Measurements from ENCODE around the gene PEAK1.
"Not testable (repeated sequence)": the region's sequence is repeated elsewhere in the genome, so short reads cannot be mapped to it uniquely, and the experiment has no call there.

PEAK1 gene

GRCh38 chr15:77276943-77277342, 143.0 kb downstream of the PEAK1 start:
- no peak for TF ChIP-seq CTCF (IDR thresholded peaks at IDR 0.05; ENCODE audit: low read depth, low read length, missing control alignments)
- no peak for DNase-seq (ENCODE audit: extremely low read depth, low read depth)
- no peak overlapping the region for H3K4me3 ChIP-seq (replicated peaks; ENCODE audit: low read depth, low read length)

- TF ChIP-seq CTCF (IDR thresholded peaks at IDR 0.05; ENCODE audit: low read depth, low read length, missing control alignments): no peak
- no peak for DNase-seq (ENCODE audit: extremely low read depth, low read depth)
- H3K4me3 ChIP-seq (replicated peaks; ENCODE audit: low read depth, low read length): no peak overlapping the region
These were observed 143.8 kb downstream of the PEAK1 start for GRCh38 chr15:77276096-77276495.

GRCh38 chr15:77273136-77273535, 146.8 kb downstream of the PEAK1 start:
- DNase-seq (ENCODE audit: extremely low read depth, low read depth): not testable (repeated sequence)

DNA sequence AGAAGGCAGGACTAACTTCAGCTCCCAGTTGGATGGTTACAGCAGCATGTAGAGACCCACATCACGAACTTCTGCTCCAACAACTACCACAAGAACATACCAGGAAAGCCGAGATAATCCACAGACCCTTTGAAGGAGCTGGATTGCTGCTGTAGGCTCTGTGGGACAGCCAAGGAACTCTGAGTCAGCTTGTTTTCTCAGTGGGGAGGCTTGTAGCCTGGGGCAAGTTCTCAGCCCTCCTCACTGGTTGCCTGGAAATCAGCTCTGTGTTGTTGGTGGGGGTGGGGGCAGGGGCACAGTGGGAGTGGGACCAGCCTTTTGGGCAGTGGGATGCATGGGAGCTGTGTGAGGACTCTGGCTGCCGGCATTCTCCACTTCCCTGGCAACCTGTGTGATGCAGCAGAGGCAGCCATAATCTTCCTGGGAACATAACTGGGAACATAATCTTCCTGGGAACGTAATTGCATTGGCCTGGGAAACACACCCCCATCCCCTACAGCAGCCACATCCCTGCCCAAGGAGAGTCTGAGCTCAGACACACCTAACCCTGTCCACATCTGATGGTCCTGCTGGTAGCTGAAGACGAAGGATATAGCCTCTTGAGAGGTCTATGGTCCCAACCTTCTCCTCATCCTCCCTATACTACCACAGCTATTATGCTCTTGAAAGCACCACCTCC, 153.1 kb downstream of the PEAK1 start:
- no peak for TF ChIP-seq CTCF (IDR thresholded peaks at IDR 0.05; ENCODE audit: low read depth, low read length, missing control alignments)
- no peak overlapping the region for H3K4me3 ChIP-seq (replicated peaks; ENCODE audit: low read depth, low read length)
- no peak for DNase-seq (ENCODE audit: extremely low read depth, low read depth)

More at GRCh38 chr15:77273136-77273535, 146.8 kb downstream of the PEAK1 start:
- H3K4me3 ChIP-seq (replicated peaks; ENCODE audit: low read depth, low read length): not testable (repeated sequence)

GRCh38 chr15:77255385-77255784, 164.5 kb downstream of the PEAK1 start:
- no peak overlapping the region for H3K4me3 ChIP-seq (replicated peaks; ENCODE audit: low read depth, low read length)
- no peak for DNase-seq (ENCODE audit: extremely low read depth, low read depth)
- no peak for TF ChIP-seq CTCF (IDR thresholded peaks at IDR 0.05; ENCODE audit: low read depth, low read length, missing control alignments)

DNA sequence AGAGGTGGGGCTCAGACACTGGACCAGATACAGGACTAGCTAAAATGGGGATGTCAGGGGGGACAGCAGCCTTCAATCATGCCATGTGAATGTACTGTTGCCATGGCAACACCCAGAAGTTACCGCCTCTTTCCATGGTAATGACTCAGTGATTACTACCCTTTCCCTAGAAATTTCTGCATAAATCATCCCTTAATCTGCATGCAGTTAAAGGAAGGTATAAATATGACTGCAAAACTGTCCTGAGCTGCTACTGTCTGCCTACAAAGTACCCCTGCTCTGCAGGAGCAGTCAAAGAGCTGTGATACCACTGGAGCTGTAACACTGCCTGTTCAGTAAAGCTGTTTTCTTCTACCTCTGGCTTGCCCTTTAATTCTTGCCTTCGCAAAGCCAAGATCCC, 168.2 kb downstream of the PEAK1 start:
- no peak for DNase-seq (ENCODE audit: extremely low read depth, low read depth)
- H3K4me3 ChIP-seq (replicated peaks; ENCODE audit: low read depth, low read length): no peak overlapping the region
- no peak for TF ChIP-seq CTCF (IDR thresholded peaks at IDR 0.05; ENCODE audit: low read depth, low read length, missing control alignments)

DNA sequence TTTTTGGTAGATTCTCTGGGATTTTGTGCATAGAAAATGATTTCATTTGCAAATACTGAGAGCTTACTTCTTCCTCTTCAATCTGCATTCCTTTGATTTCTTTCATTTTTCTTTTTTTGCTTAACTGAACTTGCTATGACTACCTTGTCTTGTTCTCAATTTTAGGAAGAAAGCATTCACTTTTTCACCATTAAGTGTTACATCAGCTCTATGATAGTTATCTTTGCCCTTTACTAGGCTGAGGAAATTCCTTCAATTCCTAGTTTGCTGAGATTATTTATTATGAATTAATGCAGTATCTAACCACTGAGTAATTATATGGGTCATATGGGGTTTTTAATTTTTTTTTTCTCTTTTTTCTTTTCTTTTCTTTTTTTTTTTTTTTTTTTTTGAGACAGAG, 172.8 kb downstream of the PEAK1 start:
- DNase-seq (ENCODE audit: extremely low read depth, low read depth): no peak
- no peak overlapping the region for H3K4me3 ChIP-seq (replicated peaks; ENCODE audit: low read depth, low read length)
- no peak for TF ChIP-seq CTCF (IDR thresholded peaks at IDR 0.05; ENCODE audit: low read depth, low read length, missing control alignments)

All from HFF-Myc (cell line).